ENCODE data around the gene MUCL3. TPM values are rescaled to one million over a fixed set of nuclear protein-coding genes. Genes with fewer than 3 reads are reported as not detected.
"Not testable (repeated sequence)": the region's sequence is repeated elsewhere in the genome, so short reads cannot be mapped to it uniquely, and the experiment has no call there.

Gene MUCL3
- total RNA-seq, 1 donor from 2014 or later: not detected

DNA sequence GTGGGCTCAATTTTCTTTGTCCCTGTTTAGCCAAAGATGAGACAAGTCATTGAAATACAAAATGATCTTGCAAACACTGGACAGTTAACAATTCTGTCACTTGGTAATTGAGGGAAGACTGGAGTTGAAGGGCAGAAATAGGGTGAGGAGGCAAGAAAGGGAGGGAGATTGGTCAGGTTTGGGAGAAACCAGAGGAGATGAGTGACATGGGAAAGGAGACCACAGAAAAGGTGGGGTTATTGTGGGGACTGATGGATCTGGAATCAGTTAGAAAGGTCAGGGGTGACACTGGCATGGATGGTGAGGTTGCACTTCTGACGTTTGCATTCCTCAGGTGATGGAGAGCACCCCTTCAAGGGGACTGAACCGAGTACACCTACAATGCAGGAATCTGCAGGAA, 32.1 kb upstream of the MUCL3 start:
- intact Hi-C loops (cut with DNase I): no loop called here
- ATAC-seq (ENCODE audit: poor library complexity): no peak
- no peak for DNase-seq

DNA sequence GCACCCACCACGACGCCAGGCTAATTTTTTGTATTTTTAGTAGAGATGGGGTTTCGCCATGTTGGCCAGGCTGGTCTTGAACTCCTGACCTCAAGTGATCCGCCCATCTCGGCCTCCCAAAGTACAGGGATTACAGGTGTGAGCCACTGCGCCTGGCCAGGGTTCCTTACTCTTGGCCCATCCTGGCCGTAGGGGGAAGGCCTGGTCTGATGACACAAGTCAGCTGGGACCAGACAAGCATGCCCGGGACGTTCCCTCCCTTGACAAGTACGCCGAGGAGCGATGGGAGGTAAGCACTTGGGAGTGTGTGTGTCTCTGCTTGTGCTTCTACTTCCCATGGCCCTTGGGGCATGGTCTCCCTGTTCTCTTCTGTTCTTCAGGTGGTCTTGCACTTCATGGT, 30.3 kb upstream of the MUCL3 start:
- not testable (repeated sequence) for ATAC-seq (ENCODE audit: poor library complexity)
- DNase-seq: peak; percentile 38

DNA sequence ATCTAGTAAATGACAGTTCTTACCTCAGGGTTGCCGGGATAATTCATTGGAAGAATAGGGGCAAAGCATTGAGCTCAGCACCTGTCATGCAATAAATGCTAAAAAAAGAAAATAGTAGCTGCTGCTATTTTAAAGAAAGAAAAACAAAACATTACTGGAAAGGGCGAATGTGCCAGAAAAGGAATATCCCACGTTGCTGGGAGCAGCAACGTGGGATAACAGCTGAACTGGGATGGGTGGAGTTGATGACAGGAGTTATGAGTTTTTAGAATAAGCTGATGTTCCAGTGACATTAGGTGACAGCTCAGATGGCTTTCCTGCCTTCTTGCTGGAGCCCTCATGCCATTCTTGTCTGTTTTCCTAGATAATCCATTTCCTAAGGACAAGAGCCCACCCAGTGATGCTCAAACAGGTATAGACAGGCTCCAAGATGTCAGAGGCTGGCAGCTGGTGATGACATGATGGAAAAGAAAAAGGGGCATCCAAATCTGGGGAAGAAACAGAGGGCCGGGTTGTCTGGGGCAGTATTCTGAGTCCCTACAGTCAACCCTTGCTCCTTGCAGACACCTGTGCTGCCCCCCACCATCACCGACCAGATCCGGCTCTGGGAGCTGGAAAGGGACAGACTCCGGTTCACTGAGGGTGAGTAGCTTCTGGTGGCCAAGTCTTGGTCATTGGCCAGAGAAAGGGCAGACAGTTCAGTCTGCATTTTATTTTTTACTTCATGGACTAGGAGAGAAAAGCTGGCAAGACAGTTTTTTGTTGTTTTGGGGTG, 27.8 kb upstream of the MUCL3 start:
- intact Hi-C loops (cut with DNase I): loop anchor here (10.0 kb wide), 1 partner anchor 132 kb away; no protein-coding TSS in a partner anchor
- ATAC-seq (ENCODE audit: poor library complexity): no peak
- peak; percentile 29 for DNase-seq

More for the DNA sequence above, 30.3 kb upstream of the MUCL3 start:
- intact Hi-C loops (cut with DNase I): loop anchor here (10.0 kb wide), 1 partner anchor 134 kb away; no protein-coding TSS in a partner anchor

DNA sequence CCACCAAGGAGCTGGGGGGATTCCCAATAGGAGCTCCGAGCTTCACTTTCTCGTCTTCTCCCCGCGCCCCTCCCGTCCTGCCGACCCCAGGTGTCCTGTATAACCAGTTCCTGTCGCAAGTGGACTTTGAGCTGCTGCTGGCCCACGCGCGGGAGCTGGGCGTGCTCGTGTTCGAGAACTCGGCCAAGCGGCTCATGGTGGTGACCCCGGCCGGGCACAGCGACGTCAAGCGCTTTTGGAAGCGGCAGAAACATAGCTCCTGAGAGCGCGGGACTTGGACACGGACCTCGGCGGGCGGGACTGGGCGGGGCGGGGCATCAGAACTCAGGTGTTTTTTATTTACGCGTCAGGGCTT, 27.1 kb upstream of the MUCL3 start:
- no peak for DNase-seq
- peak; percentile 60 for ATAC-seq (ENCODE audit: poor library complexity)
- intact Hi-C loops (cut with DNase I): loop anchor here (10.0 kb wide), 1 partner anchor 131 kb away; no protein-coding TSS in a partner anchor

DNA sequence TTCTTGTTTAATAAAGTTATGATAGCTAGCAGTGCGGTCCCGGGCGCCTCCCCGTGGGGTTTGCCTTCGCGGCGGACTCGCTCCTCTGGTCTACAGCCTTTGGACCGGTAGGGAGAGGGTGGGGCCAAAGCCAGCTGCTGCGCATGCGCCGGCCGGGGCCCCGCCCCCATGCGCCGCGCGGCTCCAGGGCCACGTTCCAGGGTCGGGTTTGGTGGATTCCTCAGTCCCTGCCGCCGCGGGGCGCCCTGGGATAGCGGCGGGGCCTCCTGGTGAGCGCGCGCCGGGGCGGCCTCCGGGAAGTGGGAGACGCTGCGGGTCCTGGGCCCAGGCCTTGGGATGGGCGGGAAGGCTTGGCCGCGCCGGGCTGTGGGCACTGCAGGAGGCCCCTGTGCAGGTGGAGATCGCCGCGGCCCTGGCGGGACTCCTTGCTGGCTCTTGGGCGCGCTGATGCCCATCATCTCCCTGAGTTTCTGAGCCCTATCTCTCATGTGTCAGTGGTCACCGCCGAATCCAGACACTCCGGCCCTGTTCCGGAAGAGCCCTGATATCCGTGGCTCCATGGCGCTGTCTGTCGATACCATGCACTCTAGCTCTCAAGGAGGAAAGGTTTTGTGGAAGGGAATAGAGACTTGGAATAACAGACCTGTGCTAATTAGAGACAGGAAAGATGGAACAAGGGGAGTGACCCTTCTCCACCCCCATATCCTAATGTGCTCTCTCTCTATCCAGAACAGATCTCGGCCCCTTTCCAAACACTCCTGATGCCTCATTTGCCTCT, 26.5 kb upstream of the MUCL3 start, which contains the start of gene VARS2:
Gene VARS2 (plus strand): TSS at position 163 of the 778 bp plus-strand sequence. CDS start 599 bp downstream, at position 762.
- intact Hi-C loops (cut with DNase I): loop anchor here (10.0 kb wide), 1 partner anchor 131 kb away; no protein-coding TSS in a partner anchor
- DNase-seq: peak; percentile 94
- peak; percentile 97 for ATAC-seq (ENCODE audit: poor library complexity)

DNA sequence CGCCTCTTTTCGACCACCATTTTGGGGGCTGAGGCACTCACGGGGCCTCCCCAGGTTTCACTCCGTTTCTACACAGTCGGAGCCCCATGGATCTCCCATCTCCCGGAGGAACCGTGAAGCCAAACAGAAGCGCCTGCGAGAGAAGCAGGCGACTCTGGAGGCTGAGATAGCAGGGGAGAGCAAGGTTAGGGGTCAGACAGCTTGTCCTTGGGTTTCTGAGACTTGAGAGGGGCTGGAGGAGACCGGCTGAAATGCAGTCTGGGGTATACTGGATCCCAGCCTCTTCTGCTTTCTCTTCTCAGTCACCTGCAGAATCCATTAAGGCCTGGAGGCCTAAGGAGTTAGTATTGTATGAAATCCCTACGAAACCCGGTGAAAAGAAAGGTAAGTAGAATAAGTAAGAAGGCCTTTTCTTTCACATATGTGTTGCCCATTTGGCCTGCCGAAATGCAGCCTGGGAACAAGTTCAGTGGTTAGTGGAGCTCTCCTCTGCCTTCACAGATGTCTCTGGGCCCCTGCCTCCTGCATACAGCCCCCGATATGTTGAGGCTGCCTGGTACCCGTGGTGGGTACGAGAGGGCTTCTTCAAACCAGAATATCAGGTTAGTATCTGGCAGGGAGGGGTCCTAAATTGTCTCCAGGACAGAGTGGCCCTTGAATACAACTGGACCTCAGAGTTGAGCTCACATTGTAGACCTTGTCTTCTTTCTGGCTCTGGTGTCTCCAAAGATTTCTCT, 25.8 kb upstream of the MUCL3 start:
- ATAC-seq (ENCODE audit: poor library complexity): peak; percentile 5
- intact Hi-C loops (cut with DNase I): loop anchor here (5.0 to 10.0 kb wide), 2 partner anchors 130 to 152 kb away; no protein-coding TSS in a partner anchor
- peak; percentile 33 for DNase-seq

DNA sequence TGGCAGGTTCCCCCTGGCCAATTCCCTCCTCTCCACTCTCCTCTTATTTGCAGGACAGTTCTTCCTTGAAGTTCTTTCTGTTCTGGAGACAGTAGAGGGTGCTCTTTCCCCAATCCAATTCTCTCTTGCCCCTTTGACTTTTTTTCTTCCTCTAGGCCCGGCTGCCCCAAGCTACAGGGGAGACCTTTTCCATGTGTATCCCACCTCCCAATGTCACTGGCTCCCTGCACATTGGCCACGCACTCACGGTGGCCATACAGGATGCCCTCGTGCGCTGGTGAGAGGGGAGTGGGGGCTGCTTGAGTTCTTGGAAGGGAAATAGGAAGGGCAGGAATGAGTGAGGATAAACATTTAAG, 25.2 kb upstream of the MUCL3 start:
- intact Hi-C loops (cut with DNase I): loop anchor here (5.0 to 10.0 kb wide), 2 partner anchors 129 to 152 kb away; no protein-coding TSS in a partner anchor
- peak; percentile 60 for ATAC-seq (ENCODE audit: poor library complexity)
- DNase-seq: peak; percentile 44

DNA sequence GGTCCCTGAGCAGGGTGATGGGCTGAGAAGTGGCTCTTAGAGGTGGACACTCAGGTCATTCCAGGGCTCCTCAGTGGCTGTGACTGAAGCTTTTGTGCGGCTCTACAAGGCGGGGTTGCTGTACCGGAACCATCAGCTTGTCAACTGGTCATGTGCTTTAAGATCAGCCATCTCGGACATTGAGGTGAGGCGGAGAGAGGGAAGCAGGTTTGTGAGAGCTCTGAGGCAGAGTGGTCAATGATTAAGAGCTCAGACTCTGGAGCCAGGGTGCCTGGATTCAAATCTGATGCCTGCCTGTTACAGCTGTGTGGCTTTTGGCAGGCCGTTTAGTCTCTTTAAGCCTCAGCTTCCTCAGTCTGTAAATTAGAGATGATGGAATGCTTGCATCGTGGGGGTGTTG, 23.7 kb upstream of the MUCL3 start:
- ATAC-seq (ENCODE audit: poor library complexity): no peak
- intact Hi-C loops (cut with DNase I): loop anchor here (5.0 to 10.0 kb wide), 2 partner anchors 128 to 150 kb away; no protein-coding TSS in a partner anchor
- peak; percentile 31 for DNase-seq

DNA sequence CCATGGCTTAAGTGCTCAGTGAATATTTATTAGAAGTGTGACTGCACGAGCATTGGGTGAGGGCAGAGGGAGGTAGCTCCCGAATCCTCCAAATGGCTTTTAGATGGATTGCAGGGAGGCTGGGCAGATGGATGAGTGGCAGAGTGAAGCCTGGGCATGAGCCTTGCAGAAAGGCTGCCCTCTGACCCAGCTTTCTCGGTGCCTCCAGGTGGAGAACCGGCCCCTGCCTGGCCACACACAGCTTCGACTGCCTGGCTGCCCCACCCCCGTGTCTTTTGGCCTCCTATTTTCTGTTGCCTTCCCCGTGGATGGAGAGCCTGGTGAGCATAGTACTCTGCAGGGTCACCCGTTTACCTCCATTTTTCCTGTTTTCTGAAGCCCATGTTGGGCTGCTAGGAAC, 23.3 kb upstream of the MUCL3 start:
- intact Hi-C loops (cut with DNase I): loop anchor here (5.0 to 10.0 kb wide), 2 partner anchors 127 to 150 kb away; no protein-coding TSS in a partner anchor
- DNase-seq: peak; percentile 29
- no peak for ATAC-seq (ENCODE audit: poor library complexity)

DNA sequence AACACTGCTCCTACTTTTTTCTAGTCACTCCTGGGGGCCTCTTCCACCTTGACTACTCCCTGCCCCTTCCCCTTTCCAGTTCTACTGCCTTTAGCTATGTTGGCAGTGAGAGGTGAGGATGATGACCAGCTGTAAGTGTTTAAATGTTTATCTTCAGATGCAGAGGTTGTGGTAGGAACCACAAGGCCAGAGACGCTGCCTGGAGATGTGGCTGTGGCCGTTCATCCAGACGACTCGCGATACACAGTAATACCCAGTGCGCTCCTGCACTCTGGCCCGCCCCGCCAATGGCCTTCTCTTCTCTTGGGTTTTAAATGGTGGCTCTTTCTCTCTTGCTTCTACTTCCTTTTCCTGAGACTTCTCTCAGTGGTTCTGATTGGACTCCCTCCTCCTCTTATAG, 22.1 kb upstream of the MUCL3 start:
- ATAC-seq (ENCODE audit: poor library complexity) (no peak), DNase-seq (peak; percentile 33)
- intact Hi-C loops (cut with DNase I): loop anchor here (5.0 to 10.0 kb wide), 2 partner anchors 126 to 149 kb away; no protein-coding TSS in a partner anchor

DNA sequence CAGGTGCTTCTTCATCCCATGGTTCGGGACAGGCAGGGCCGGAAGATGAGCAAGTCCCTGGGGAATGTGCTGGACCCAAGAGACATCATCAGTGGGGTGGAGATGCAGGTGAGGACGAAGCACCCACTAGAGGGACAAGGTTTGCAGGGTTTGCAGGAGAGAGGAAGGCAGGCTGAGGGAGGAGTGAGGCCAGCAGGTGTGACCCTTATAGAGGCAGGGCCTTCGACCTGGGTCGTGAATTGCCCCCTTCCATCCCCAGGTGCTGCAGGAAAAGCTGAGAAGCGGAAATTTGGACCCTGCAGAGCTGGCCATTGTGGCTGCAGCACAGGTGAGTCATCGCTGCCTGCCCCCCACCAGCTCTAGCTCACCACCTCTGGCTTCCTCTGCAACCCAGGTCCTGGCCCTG, 18.3 kb upstream of the MUCL3 start:
- intact Hi-C loops (cut with DNase I): no loop called here
- DNase-seq: peak; percentile 20
- no peak for ATAC-seq (ENCODE audit: poor library complexity)

DNA sequence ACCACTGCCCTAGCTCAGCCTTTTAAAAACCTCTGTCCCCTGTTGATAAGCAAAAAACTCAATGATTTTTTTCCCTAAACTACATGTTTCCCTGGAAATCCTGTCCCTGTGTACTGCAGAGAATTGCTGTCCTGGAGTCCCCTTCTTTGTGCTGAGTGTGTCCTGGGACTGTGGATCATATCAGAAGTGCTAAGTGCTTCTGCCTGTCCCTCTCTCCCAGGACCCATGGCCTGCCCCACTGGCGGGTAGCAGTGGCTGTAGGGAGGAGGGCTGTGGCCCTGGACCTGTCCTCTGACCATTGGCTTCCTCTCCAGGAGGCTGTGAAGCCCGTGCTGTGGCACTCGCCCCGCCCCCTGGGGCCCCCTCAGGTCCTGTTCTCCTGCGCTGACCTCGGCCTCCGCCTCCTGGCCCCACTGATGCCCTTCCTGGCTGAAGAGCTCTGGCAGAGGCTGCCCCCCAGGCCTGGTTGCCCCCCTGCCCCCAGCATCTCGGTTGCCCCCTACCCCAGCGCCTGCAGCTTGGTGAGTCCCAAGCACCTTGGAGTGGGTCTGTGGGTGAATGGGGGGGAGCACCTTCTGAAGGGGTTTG, 16.6 kb upstream of the MUCL3 start:
- DNase-seq (peak; percentile 46), ATAC-seq (ENCODE audit: poor library complexity) (peak; percentile 73)

DNA sequence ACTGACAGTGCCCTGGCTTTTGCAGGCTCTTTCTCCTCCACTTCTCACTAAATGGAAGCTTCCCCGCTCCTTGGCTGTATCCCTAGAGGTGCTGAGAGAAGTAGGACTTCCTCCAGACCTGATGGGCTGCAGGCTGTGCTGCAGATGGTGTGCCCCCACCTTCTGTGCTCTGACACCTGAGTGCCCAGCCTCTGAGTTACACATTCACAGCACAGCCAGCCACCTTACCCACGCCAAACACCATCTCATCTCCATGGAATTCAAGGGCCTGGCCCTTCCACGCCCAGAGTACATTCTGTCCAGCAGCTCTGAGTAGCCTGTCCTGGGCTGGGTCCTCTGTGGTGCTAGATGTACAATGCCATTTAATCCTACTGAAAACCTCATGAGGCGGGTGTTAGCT, 14.1 kb upstream of the MUCL3 start:
- intact Hi-C loops (cut with DNase I): no loop called here
- DNase-seq (peak; percentile 59), ATAC-seq (ENCODE audit: poor library complexity) (peak; percentile 80)

More for the DNA sequence above, 16.6 kb upstream of the MUCL3 start:
- intact Hi-C loops (cut with DNase I): not testable (repeated sequence)

DNA sequence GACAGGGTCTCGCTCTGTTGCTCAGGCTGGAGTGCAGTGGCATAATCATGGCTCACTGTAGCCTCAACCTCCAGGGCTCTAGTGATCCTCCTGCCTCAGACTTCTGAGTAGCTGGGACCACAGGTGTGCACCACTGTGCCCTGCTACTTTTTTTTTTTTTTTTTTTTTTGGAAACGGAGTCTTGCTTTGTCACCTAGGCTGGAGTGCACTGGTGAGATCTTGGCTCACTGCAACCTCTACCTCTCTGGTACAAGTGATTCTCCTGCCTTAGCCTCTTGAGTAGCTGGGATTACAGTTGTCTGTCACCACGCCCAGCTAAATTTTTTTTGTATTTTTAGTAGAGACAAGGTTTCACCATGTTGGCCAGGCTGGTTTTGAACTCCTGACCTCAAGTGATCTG, 13.7 kb upstream of the MUCL3 start:
- DNase-seq; intact Hi-C loops (cut with DNase I); ATAC-seq (ENCODE audit: poor library complexity): not testable (repeated sequence)

DNA sequence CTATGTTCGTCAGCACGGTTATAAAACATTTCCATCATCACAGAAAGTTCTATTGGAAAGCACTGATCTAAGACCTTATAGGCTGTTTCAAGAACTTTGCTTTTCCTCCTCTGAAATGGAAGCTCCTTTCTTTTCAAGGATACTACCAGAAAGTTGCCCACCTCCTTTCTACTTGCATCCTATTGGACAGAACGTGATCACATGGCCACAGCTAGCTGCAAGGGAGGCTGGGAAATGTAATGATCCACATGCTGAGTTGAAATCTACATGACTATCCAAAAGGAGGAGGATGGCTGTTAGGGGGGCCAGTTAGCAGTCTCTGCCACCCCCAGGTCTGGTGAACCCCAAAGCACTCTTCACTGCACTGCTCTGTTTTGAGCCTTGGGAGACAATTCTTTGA, 12.1 kb upstream of the MUCL3 start:
- no peak for ATAC-seq (ENCODE audit: poor library complexity)
- intact Hi-C loops (cut with DNase I): no loop called here
- no peak for DNase-seq

DNA sequence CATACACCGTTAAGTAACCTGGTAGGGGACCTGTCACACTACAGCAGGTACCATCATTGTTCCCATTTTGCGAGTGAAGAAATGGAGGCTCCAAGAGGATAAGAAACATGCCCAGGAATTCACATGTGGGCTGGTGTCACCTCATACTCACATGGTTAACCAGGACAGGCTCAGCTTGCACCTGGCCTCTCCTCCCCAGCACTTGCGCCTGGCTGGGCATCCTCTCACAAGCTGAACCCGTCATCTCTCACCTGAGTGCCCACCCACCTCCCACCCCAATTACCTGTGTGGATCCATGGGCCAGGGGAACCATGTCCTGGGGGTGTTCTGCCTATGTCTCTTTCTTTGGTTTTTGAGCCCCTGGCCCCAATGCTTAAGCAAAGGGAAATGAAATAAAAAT, 10.3 kb upstream of the MUCL3 start:
- DNase-seq (no peak), ATAC-seq (ENCODE audit: poor library complexity) (no peak)
- intact Hi-C loops (cut with DNase I): no loop called here

DNA sequence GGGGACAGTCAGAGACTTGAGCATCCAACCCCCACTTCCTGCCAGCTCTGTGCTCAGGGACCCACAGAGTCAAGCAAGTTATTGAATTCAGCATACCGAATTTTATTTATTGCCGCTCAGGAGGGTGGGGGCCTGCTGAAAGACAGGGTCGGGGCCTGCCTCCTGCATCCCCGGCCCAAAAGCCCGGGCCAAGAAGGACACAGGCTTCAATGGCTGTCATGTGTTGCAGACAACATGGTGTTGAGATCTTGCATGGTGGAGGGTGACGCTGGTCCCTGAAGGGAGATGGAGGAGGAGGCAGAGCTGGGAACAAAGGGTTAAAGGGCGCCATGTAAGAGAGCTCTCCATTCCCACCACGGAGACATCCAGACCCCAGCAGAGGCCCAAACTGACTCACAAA, 9.5 kb upstream of the MUCL3 start:
- intact Hi-C loops (cut with DNase I): no loop called here
- ATAC-seq (ENCODE audit: poor library complexity) (no peak), DNase-seq (no peak)

DNA sequence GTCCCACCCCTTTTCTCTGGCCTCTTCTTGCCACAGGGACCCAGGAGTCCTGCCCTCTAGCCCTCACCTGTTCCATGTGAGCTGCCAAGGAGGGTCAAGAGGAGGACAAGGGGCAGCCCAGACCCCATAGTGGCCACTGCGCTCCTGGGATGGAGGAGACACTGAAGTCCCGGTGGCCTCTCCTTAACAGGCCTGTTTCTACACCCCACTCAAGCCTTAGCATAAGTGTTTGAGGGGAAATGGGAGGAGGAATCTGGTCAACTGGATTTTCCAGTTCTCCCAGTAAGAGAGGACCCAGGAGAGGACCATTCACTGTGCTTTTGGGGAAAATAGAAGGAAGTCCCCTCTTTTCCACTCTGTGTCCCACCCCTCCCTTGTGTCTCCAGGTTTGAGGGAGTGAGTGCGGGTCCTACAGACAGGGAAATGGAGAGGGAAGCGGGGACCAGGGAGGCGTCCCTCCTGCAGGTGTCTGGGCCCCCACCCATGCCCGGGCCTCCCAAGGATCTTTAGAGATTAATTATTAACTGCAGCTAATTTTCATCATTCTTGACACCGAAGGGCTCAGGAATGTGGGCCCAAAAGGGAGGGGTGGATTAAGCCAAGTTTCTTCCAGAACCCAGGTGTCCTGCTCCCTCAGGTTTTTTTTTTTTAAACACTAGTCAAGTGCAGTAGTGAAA, 8.7 kb upstream of the MUCL3 start, which contains the start of gene SFTA2:
Gene SFTA2 (minus strand): TSS at position 202 of the 677 bp plus-strand sequence. CDS start 74 bp downstream, at position 128.
- ATAC-seq (ENCODE audit: poor library complexity) (no peak), DNase-seq (no peak)
- intact Hi-C loops (cut with DNase I): no loop called here

Data from Right ventricle myocardium superior (tissue), 1 donor.